SU-DHL-6 (cell line): ENCODE results near the gene HDGF.

Experiments used
- EZH2phosphoT487 ChIP-seq: fragments of 200-600 bp; sonication (generic), shearing (Covaris generic); conservative IDR thresholded peaks from 2 replicates; pipeline ENCODE4 v1.6.1; 2018; ENCODE audit warnings: mild to moderate bottlenecking, antibody characterized with exemption, low read length, moderate library complexity, mixed read lengths
- TF ChIP-seq, protein P1 (sequence below): fragments of 200-600 bp; sonication (generic); IDR thresholded peaks from one replicate; pipeline ENCODE4 v1.5.1; 2017; ENCODE audit warnings: antibody characterized with exemption, mild to moderate bottlenecking, low read length, moderate library complexity; ENCODE audit not compliant: insufficient read depth, poor library complexity, severe bottlenecking

GRCh38 chr1:156749419-156750118 lies 1.9 kb downstream of the HDGF start:
- TF ChIP-seq, protein P1, sequence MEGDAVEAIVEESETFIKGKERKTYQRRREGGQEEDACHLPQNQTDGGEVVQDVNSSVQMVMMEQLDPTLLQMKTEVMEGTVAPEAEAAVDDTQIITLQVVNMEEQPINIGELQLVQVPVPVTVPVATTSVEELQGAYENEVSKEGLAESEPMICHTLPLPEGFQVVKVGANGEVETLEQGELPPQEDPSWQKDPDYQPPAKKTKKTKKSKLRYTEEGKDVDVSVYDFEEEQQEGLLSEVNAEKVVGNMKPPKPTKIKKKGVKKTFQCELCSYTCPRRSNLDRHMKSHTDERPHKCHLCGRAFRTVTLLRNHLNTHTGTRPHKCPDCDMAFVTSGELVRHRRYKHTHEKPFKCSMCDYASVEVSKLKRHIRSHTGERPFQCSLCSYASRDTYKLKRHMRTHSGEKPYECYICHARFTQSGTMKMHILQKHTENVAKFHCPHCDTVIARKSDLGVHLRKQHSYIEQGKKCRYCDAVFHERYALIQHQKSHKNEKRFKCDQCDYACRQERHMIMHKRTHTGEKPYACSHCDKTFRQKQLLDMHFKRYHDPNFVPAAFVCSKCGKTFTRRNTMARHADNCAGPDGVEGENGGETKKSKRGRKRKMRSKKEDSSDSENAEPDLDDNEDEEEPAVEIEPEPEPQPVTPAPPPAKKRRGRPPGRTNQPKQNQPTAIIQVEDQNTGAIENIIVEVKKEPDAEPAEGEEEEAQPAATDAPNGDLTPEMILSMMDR: no peak
- TF ChIP-seq EZH2phosphoT487: no peak
